PFSK-1 (cell line): ENCODE results near the gene MACF1.

ENCODE experiments used
- FOXP2 ChIP-seq: optimal IDR thresholded peaks from 2 replicates; pipeline ENCODE3; 2011; ENCODE audit warnings: borderline replicate concordance, control low read depth, inconsistent platforms; ENCODE audit not compliant: insufficient read depth; ENCODE audit errors: extremely low read length, extremely low read depth
- POLR2AphosphoS5 ChIP-seq: IDR thresholded peaks from 2 replicates; pipeline ENCODE4 v1.6.1; 2012; ENCODE audit warnings: low read depth, mild to moderate bottlenecking, control low read depth, low read length, moderate library complexity
- REST ChIP-seq, 2 experiments: IDR thresholded peaks; 2 replicates each; pipeline versions ENCODE4 v1.6.1 to v1.8.0; 2011 to 2012; ENCODE audit warnings: low read depth in 2 of 2, low read length in 2 of 2, control low read depth in 1 of 2, inconsistent platforms in 1 of 2, mild to moderate bottlenecking in 1 of 2, moderate library complexity in 1 of 2; ENCODE audit not compliant: insufficient read depth in 1 of 2

GRCh38 chr1:39529901-39530535 lies 325.5 kb downstream of the MACF1 start:
- no peak for TF ChIP-seq POLR2AphosphoS5
- no peak for TF ChIP-seq REST (IDR thresholded peaks at IDR 0.05; ENCODE audit: insufficient read depth in 1 of 2, low read depth in 2 of 2, low read length in 2 of 2)
- TF ChIP-seq FOXP2, result no peak
